CD4-positive, alpha-beta T cell treated with Interleukin-6 for 4 hours (primary cell): ENCODE data around the gene SRM.
"Not testable (repeated sequence)": the region's sequence is repeated elsewhere in the genome, so short reads cannot be mapped to it uniquely, and the experiment has no call there.

Source experiments
- DNase-seq: peaks from one replicate; pipeline ENCODE4 v3.0.0-alpha.2; 2020; ENCODE audit warnings: mixed read lengths

SRM gene

DNA sequence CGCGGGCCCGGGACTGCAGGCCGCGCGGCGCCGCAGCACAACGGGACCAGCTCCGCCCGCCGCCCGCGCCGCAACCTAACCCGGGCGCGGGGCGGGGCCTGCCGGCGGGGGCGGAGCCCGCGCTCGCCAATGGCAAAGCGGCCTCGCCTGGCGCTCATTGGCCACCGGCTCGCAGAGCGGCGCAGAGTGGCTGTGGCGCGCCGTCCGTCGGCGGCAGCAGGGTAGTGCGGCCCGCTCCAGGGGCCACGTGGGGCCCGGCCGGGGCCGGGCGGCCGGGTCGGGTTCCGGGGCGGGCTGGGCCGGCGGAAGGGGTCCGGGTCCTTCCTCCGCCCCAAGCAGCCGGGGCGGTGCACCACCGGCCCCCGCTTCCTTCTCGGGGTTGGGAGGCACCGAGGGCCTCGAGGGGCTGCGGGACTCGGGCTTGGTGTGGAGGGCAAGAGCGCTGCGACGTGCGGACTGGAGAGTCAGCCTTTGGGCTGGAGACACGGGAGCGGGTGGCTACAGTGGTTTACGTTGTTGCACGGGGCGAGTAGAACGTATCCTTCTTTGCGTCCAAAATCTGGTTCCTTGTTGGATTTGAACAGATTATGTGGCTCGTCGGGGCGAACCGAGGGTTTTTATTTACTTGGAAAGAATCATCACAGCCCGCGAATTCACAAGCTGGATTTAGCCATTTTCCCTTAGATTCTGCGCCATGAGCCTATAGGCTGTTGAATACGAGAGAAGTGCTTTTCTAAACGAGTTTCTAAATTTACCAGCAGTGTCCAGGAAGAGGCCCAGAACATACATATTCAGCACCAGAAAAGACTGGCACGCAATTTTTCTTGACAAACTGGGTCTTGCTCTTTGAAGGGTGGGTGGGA lies at the start of gene SRM:
Gene SRM (minus strand): TSS at position 51 of the 863 bp plus-strand sequence. CDS start 75 bp downstream, outside the sequence.
- peak; percentile 94 for DNase-seq

DNA sequence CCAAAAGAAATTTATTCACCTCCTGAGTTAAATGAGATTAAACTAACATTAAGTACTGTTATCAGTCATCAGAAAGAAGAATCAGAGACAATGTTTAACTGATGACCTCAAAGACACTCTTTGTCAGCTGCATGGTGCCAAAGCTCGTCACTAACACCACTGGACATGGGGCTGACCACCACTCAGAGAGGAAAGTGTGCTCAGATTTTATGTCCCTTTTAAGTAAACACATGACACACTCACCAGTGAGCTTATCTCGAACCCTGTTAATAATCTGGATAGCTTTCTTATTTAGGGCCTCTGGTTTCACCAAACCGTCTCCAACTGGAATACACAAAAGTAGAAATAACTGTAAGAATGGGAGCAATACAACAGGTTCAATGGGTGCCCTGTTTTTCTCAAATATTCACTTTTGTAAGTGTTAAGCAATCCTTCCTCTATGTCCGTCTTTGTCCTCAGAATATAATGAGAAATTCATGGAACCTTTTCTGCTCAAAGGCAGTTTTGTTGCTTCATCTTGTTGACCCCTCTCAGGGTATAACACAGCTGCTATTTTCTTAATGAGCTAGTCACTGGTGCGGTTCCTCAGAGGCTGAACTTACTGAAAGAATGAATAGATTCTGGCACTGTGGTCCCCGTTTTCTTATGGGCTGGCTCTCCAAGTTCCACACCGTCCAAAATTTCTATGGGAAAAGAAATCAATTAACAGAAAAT lies 49.4 kb upstream of the SRM start:
- DNase-seq: no peak

DNA sequence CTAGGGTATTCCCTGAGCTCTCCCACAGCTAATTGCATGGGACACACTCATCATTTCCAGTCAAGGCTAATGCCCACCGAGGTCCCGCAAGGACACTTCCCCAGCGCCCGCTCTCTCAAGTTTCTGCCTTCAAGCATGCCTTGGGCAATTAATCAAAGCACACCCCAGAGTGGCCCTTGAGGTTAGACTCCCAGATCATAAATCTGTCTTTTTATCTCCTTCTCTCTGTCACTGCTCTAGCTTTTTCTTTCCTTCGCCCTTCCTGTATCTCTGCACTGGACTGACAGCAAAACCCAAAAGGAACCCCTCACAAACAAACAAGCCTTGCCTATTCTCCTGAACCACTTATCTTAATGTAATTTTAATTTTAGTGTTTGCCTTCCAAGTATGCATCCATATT lies 47.8 kb upstream of the SRM start:
- DNase-seq: no peak

DNA sequence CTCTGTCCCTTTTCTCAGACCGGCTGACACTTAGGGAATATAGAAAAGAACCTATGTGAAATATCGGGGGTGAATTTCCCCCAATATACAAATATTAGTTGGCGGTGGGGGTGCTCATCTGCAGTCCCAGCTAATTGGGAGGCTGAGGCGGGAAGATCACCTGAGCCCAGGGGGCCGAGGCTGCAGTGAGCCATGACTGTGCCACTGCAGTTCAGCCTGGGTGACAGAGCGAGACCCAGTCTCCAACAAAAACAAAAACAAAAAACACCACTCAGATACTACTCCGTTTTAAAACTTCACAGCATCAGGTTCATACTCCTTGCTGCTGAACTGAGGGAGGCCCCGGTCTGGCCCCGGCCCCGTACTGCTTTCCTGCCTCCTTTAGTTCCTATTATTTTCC lies 45.8 kb upstream of the SRM start:
- DNase-seq: no peak

DNA sequence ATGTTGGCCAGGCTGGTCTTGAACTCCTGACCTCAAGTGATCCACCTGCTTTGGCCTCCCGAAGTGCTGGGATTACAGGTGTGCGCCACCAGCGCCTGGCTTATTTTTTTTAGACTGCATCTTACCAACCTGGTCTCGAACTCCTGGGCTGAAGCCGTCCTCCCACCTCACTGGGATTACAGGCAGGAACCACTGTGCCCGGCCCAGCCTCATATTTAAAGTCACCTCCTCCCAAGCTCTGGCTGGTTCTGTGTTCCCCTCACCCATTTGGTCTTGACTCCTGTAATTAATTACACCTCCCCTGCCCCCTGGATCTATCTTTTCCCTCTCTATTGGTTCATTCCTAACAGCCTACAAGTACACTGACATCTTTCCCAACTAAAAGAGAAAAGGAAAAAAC lies 41.5 kb upstream of the SRM start:
- no peak for DNase-seq

DNA sequence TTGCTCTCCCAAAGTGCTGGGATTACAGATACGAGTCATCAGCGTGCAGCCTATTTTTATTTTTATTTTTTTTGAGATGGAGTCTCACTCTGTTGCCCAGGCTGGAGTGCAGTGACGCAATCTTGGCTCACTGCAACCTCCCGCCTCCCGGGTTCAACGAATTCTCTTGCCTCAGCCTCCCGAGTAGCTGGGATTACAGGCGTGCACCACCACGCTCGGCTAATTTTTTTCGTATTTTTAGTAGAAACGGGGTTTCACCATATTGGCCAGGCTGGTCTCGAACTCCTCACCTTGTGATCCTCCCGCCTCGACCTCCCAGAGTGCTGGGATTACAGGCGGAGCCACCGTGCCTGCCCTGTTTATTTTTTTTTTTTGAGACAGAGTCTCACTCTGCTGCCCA lies 41.0 kb upstream of the SRM start:
- not testable (repeated sequence) for DNase-seq

DNA sequence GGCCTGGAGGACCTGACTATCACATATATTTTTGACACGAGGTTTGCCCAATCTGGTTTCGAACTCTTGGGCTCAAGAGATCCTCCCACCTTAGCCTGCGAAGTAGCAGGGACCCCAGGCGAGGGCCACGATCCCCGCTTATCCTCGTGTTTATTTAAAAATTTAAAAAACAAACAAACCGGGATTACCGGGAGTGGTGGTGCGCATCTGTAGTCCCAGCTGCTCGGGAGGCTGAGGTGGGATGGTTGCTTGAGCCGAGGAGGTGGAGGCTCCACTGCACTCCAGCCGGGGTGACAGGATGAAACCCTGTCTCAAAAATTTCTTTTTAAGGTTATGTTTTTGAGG lies 40.3 kb upstream of the SRM start:
- DNase-seq: no peak

DNA sequence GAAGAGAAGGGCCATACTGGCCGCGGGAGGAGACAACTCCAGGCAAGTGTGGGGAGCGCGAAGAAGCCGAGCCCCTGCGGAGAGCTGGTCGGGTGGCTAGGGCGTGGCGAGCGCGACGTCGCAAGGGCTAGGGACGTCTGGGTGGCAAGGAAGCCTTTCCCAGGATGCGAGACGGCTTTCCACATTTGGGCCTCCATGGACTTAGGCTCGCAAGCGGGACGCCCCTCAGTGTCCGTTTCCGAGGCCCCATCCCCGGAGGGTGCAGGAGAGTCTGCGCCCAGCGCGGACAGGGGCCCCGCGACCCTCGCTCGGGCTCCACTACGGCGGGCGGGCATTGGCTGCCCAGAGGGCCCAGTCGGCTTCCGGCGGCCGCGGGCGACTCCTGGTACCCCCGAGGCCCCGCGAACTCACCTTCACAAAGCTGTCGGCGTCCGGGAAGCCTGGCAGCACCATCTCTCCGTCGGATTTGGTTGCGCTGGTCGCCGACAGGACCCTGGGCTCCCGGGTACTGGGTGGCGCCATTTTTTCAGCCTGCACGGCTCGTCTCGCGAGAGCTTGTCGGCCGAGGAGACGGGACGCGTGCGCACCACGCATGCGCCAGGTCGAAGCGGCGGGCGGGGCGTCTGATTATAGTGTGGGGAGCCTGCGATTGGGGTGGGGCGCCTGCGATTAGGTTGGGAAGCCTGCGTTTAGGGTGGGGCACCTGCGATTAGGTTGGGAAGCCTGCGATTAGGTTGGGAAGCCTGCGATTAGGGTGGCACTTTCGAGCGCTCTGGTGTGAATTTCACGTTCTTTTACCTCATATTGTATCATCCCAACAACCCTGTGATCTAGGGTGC lies 39.7 kb upstream of the SRM start, which contains the start of gene EXOSC10:
Gene EXOSC10 (minus strand): TSS at position 560 of the 839 bp plus-strand sequence. CDS start 38 bp downstream, at position 522.
- peak; percentile 96 for DNase-seq

DNA sequence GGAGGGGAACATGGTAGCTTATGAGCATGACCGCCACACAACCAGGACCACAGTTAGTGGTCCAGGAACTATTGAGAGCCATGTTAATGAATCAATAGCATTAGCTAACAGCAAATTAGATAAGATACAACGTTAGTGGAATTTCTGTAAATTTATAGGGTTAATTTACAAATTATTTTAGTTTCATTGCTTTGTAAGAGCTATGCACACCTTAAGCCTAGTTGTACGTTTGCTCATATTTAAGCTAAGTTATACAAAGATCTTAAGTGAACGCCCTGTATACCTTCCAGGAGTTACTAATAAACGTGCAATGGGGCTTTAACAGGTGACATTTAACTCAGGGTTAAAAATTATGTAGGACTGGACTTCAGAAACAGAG lies 39.1 kb upstream of the SRM start:
- DNase-seq: no peak

DNA sequence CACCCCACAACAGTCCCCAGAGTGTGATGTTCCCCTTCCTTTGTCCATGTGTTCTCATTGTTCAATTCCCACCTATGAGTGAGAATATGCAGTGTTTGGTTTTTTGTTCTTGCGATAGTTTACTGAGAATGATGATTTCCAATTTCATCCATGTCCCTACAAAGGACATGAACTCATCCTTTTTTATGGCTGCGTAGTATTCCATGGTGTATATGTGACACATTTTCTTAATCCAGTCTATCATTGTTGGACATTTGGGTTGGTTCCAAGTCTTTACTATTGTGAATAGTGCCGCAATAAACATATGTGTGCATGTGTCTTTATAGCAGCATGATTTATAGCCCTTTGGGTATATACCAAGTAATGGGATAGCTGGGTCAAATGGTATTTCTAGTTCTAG lies 24.0 kb upstream of the SRM start:
- not testable (repeated sequence) for DNase-seq

DNA sequence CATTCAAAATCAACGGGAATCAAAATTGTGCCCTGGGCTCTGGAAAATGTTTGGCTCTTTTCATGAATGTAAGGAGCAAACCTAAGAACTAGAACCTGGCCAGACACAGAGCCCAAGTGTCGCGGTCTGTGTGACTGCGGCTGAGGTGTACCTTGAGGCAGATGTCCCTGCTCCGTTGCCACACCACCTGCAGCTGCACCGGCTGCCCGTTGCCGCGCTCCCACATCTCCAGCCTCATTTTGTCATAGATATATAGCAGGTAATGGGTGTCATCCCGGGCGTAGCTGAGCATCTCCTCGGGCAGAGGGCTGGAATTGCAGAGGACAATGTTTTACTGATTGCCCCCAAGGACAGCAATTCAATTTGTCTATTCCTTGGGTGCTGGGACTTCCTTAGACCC lies 21.1 kb upstream of the SRM start:
- DNase-seq: no peak

DNA sequence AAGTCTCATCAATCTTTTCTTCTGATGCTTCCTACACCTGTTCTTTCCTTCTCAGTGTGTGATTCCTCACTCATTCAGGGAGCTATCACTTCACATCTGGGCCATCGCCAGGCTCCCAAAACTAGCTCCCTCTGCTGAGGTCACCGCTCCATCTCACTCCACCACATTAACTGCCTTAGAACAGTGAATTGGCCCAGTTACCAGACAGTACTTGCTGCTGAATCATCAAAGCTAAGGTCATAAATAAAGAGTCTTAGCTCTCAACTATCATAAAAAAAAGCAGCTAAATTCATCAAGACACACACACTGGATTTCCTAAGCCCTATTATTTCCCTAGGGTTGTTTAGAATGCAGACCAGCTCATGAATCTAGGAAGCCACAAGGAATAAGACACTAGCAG lies 18.8 kb upstream of the SRM start:
- no peak for DNase-seq

DNA sequence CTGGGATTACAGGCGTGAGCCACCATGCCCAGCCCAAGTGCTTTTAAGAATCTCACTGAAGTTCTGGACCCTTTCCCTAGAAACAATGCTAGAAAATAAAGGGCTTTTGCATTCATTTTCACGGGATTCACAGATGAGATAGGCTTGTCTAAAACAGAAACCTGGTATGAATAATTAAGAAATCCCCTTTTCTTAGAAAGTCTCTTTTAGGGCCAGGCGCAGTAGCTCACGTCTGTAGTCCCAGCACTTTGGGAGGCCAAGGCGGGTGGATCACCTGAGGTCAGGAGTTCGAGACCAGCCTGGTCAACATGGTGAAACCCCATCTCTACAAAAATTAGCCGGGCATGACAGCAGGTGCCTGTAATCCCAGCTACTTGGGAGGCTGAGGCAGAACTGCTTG lies 13.6 kb upstream of the SRM start:
- DNase-seq: not testable (repeated sequence)

DNA sequence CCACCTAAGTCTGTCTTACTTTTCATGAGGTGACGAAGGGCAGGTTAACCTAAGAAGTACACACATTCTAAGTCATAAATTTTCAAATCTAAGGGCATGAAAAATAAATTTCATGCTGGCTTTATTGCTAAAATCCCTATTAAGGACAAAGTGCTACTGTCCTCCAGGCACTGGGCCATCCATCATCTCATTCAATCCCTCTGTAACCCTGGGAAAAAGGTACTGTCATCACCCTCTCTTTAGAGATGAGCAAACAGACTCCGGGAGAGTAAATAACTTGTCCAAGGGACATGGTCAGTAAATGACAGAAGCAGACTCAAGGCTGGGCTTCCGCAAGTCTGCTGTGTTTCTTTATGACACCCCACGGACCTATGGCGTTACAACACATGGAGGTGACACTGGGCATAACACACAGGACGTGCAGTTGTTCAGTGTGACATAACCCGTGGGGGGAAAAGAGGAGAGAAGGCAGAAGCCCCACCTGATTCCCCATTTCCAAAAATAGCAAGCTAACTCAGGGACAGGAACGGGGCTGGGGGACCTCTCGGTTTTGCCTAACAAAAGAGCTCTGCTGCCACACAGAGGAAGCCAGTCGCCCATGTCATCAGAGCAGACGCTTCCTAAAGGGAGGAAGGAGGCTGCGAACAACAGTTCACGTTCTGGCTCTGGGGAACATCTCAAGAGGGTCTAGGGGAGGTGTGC lies 12.5 kb upstream of the SRM start:
- no peak for DNase-seq

DNA sequence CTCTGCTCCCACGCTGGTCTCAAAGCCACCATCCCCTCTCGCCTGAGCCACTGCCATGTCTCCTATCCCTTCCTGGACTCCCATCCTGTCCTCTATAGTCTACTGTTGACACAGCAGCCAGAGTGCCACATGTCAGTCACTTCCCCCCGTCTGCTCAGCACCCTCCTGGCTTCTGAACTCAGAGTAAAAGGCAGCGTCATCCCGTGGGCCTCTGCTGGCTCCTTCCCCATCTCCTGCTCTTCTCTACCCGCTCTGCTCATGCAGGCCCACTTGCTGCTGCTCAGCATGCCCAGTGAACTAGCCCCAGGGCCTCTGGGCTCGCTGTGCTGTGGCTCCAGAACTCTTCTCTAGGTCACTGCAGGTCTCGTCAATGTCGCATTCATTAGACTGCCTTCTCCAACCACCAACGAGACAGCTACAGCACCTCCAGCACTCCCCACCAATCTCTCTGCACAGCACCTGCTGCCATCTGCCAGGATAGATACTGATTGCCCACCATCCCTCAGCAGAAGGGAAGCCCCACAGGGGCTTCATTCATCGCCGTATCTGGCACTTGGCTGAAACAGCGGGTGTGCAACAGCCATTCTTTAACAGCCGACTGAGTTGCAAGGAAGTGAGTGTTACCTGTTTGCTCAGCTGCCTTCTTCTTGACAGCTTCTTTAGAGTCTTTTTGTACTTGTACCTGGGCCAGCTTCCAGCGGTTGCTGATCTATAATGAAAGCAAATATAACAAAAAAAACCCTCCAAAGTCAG lies 11.8 kb upstream of the SRM start:
- no peak for DNase-seq

DNA sequence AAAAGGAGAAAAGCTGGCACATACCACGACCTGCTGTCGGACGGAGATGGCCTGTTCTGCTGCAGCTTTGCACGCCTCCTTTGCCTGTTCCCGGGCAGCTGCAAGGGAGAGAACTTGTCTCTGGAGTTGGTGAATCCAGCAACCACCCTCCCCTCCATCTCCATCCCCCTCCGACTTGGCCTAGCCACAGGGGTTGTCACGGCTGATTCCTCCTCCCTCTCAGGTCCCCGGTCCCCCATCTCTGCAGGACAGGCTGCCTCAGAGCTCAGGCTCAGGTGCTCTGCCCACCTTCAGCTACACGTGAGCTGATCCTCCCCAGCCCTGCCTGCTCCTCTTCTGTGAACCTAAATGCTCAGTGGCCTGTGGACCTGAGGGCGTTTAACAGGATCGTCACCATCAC lies 11.1 kb upstream of the SRM start:
- DNase-seq: no peak

DNA sequence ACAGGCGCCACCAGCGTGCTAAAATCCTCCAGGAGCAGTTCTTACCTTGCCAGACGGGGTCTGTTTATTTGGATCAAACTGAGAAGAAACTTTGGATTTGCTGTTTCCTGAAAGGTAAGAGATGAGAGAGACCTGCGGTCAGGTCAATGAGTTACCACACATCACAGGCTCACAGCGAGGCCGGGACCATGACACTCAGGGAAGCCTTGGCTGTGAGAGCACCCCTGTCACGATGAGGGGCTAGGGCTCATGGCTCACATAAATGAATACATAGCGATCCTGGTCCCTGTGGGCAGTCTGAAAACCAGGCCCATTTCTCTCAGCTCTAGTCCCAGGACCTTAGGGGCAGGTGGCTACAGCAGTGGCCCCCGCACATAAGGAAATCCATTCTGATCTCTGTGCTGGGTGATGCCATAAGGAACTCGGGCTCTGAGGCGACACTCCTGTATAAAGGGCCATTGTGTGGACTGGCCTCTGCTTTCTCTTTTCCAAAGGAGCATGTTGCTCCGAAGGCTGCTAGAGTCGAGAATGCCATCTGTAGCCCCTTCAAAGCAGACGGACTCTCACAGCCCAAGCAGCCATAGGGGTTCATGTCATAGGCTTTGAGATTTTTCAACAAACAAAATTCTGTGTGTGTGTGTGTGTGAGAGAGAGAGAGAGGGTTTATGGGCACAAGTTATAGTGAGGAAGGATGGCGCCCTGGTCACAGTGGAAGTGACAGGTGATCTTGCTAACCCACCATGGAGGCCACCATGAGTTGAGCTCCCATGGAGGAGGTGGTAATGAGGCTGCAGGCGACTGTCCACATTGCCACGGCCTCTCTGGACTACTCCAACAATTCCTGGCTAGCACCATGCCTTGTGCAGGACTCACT lies 9.0 kb upstream of the SRM start:
- DNase-seq: no peak

DNA sequence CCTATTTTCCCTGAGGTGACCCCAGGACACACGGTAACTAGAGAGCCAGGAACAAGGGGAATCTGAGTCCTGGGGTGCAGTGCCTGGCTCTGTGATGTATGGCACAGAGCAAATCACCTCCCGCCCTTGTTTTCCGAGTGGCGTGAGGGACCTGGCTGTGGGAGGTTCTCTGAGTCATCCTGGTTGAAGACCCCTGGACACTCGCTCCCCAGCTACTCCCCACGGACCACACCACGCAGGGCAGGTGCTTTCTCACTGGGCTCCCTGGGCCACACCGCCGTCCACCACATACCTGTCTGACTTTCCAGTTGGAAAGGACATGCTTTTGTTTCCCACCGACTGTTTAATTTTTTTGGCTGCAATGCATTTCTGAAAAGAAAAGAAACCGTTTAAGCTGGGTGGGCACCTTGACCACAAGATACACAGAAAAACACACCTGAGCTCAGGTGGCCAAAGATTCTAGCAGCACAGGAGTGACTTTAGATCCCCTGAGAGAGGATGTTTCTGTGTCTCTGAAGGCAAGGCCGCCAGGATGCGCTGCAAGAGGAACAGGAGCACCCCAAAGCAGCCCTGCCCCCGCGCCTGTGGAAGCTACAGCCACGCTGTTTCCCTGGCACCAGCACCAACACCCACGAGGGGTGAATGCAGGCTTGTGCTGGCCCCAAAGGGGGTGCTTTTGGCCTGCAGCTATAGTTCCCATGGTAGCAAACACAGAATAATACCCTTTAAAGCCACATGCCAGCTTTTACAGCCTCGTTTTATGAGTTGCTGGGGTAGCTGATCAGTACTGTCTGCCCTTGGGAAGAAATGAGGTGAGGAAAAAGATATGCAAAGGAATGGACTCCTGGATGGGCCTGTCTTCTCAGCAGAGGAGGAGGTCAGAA lies 8.1 kb upstream of the SRM start:
- no peak for DNase-seq

DNA sequence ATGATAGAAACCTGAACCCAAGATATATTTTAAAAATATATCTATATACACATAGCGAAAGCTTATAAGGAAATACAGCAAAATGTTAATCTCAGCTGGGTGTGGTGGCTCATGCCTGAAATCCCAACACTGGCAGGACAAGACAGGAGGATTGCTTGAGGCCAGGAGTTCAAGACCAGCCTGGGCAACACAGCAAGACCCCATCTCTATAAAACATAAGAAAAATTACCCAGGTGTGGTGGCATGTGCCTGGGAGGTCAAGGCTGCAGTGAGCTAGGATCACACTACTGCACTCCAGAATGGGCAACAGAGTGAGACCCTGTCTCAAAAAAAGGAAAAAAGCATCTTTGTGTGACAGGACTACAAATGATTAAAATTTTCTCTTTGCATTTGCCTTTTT lies 6.0 kb upstream of the SRM start:
- DNase-seq: no peak

DNA sequence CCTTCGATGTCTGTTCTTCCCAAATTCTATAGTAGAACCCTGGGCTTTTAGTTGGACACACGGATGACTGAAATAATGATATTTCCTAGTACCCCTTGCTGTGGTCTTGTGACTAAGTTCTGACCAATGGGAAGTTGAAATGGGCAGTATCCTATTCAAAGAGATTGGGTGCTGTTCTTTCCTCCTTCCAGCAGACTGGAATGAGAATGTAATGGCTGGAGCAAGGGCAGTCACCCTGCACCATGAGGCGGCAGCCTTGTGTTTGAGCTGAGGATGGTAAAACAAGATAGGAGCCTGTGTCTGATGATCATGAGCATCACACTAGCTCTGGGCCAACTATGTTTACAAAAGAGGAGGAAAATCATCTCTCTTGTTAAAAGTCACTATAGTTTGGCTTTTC lies 5.1 kb upstream of the SRM start:
- no peak for DNase-seq
